Loucy (cell line): ENCODE measurements around the gene FOXF1.

Source experiments
- H2AFZ ChIP-seq: fragments of 200-600 bp; sonication (generic); 2 replicates; pipeline ENCODE4 v1.6.0; 2016; ENCODE audit warnings: antibody characterized with exemption, mild to moderate bottlenecking, low read length, moderate library complexity
- H3F3A ChIP-seq: fragments of 200-600 bp; 2 replicates; pipeline ENCODE4 v1.6.0; 2016; ENCODE audit warnings: antibody characterized with exemption, low read depth, mild to moderate bottlenecking
- H3K27me3 ChIP-seq: fragments of 200-600 bp; sonication (generic); 2 replicates; pipeline ENCODE4 v1.6.1; 2014; ENCODE audit warnings: low read length, mild to moderate bottlenecking; ENCODE audit not compliant: insufficient read depth, poor library complexity, severe bottlenecking
- H3K36me3 ChIP-seq: fragments of 200-600 bp; sonication (generic); 2 replicates; pipeline ENCODE4 v1.6.1; 2016; ENCODE audit warnings: low read length; ENCODE audit not compliant: insufficient read depth
- H3K4me1 ChIP-seq: fragments of 200-600 bp; sonication (generic); 2 replicates; pipeline ENCODE4 v1.5.1; 2014; ENCODE audit warnings: low read length, mild to moderate bottlenecking; ENCODE audit not compliant: insufficient read depth, poor library complexity, severe bottlenecking
- H3K4me2 ChIP-seq: fragments of 200-600 bp; sonication (generic); 2 replicates; pipeline ENCODE4 v1.6.0; 2014; ENCODE audit warnings: antibody characterized with exemption, low read length, low read depth, mild to moderate bottlenecking; ENCODE audit not compliant: poor library complexity, severe bottlenecking
- H3K4me3 ChIP-seq: fragments of 200-600 bp; sonication (generic); 2 replicates; pipeline ENCODE4 v1.5.1; 2014; ENCODE audit warnings: low read length, mild to moderate bottlenecking, mixed read lengths; ENCODE audit not compliant: poor library complexity, severe bottlenecking
- H3K79me2 ChIP-seq: fragments of 200-600 bp; sonication (generic); 2 replicates; pipeline ENCODE4 v1.6.1; 2014; ENCODE audit warnings: low read length; ENCODE audit not compliant: insufficient read depth
- H3K9ac ChIP-seq: fragments of 200-600 bp; sonication (generic); 2 replicates; pipeline ENCODE4 v1.6.0; 2014; ENCODE audit warnings: mild to moderate bottlenecking, low read depth, low read length, moderate library complexity; ENCODE audit not compliant: poor library complexity, severe bottlenecking
- H3K9me2 ChIP-seq: fragments of 200-600 bp; sonication (generic); replicated peaks from 2 replicates; pipeline ENCODE4 v1.6.1; 2016; ENCODE audit warnings: low read depth, low read length, mixed read lengths
- H3K9me3 ChIP-seq: fragments of 200-600 bp; sonication (generic); 2 replicates; pipeline ENCODE4 v1.6.1; 2014; ENCODE audit warnings: mild to moderate bottlenecking, antibody characterized with exemption, low read length, low read depth; ENCODE audit not compliant: insufficient read depth
- H4K20me1 ChIP-seq: fragments of 200-600 bp; sonication (generic); 2 replicates; pipeline ENCODE4 v1.6.0; 2014; ENCODE audit warnings: antibody characterized with exemption, low read length, mild to moderate bottlenecking; ENCODE audit not compliant: insufficient read depth, poor library complexity, severe bottlenecking
- EZH2phosphoT487 ChIP-seq: fragments of 200-600 bp; IDR thresholded peaks from 2 replicates; pipeline ENCODE4 v1.6.1; 2018; ENCODE audit warnings: antibody characterized with exemption, mild to moderate bottlenecking, moderate library complexity, borderline replicate concordance
- TF ChIP-seq, protein P1 (sequence below): fragments of 200-600 bp; sonication (generic); conservative IDR thresholded peaks from 2 replicates; pipeline ENCODE4 v1.5.1; 2014; ENCODE audit warnings: mild to moderate bottlenecking, antibody characterized with exemption, low read length

The FOXF1 gene

DNA sequence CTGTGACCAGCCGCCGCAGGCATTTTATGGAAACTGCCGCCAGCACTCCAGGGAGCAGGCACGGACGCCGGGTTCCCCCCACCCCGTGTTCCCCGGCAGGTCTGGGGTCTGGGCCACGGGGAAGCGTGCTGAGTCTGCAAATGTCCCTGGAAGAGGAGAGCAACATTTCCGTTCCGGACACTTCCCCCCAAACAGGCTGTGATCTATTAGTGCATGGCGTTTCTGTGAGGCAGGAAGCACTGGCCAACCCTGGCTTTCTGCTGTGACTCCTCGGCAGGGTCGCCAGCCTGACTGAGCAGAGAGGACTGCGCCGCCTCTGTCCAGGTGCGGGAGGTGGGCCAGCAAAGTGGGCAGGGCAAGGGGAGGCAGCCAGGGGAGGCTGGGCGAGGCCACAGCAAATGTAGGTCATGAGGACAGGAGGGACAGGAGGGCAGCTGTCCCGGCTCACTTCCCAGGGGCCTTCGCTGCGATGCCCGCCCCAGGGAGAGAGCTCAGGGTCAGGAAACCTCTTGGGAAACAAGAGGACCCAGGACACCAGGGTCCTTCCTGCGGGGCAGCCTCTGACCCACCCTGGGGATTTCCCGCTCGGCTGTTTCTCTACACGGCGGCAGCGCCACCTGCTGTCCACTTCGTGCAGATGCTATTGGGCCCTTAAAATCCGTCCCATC lies 9.5 kb downstream of the FOXF1 start:
- no peaks in the 10 kb centered on the region for H3K9me3 ChIP-seq
- H4K20me1 ChIP-seq, result no peaks in the 10 kb centered on the region
- peak overlapping the region; percentile 40 for H3K4me2 ChIP-seq
- peak overlapping the region; percentile 9; the same call in 1 of the 2 replicates for H2AFZ ChIP-seq
- peak overlapping the region; percentile 19 for H3K4me3 ChIP-seq
- H3K27me3 ChIP-seq, result no peaks in the 10 kb centered on the region
- H3K9ac ChIP-seq, result no peak overlapping the region
- no peak for TF ChIP-seq EZH2phosphoT487
- TF ChIP-seq, protein P1, sequence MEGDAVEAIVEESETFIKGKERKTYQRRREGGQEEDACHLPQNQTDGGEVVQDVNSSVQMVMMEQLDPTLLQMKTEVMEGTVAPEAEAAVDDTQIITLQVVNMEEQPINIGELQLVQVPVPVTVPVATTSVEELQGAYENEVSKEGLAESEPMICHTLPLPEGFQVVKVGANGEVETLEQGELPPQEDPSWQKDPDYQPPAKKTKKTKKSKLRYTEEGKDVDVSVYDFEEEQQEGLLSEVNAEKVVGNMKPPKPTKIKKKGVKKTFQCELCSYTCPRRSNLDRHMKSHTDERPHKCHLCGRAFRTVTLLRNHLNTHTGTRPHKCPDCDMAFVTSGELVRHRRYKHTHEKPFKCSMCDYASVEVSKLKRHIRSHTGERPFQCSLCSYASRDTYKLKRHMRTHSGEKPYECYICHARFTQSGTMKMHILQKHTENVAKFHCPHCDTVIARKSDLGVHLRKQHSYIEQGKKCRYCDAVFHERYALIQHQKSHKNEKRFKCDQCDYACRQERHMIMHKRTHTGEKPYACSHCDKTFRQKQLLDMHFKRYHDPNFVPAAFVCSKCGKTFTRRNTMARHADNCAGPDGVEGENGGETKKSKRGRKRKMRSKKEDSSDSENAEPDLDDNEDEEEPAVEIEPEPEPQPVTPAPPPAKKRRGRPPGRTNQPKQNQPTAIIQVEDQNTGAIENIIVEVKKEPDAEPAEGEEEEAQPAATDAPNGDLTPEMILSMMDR, result peak; percentile 88
- H3K36me3 ChIP-seq, result no peaks in the 10 kb centered on the region
- H3K4me1 ChIP-seq, result no peaks in the 10 kb centered on the region
- no peaks in the 10 kb centered on the region for H3K79me2 ChIP-seq
- H3K9me2 ChIP-seq, result no peaks in the 10 kb centered on the region
- H3F3A ChIP-seq, result no peaks in the 10 kb centered on the region

DNA sequence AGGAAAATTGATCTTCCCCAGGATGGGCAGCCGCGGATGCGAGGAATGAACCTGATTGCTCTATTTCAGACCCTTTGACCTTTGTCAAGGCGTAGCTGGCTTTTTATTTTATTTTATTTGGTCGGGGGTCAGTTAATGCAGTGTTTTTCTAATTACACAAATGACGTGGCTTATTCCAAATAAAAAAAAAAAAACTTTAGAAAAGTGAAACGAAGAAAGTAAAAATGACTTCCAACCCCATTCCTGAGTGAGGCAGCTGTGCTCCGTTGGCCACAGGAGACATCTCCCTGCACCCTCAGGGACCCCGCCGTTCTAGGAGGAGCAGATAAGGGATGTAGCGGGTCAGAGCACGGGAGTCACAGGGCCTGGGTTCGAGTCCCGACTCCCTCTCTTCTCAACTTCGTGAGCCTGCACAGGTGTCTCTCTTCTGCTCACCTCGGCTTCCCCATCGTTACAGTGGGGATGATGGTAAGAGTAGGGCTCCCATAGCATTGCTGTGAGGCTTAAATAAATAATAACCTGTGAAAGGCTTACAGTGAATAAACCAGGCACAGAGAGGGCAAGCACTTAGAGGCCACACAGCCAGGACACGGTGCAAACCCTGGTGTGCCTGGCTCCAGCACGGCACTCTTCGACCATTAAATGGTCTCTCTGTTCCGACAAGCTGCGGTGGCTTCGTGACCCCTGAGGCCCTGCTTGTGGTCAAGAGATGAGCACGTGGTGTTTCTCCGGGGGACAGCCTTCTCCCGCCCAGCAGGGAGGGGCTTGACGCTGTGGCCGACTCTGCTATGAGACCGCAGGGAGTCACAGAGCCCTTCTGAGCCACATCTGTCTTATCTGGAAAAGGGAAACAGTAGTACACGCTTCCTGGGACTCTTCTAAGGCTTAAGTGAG lies 10.2 kb downstream of the FOXF1 start:
- Histone ChIP-seq H3K4me2 (peak overlapping the region; percentile 40), H3K36me3 (no peaks in the 10 kb centered on the region), H3K27me3 (no peaks in the 10 kb centered on the region), H3F3A (no peaks in the 10 kb centered on the region), H3K9ac (no peak overlapping the region), H2AFZ (no peak overlapping the region), H3K4me3 (peak overlapping the region; percentile 19), H3K9me2 (no peaks in the 10 kb centered on the region), H3K79me2 (no peaks in the 10 kb centered on the region), H3K4me1 (no peaks in the 10 kb centered on the region), H4K20me1 (no peaks in the 10 kb centered on the region), H3K9me3 (no peaks in the 10 kb centered on the region)
- no peak for TF ChIP-seq EZH2phosphoT487
- TF ChIP-seq, protein P1, result peak; percentile 38; the same call in 1 of the 2 replicates

DNA sequence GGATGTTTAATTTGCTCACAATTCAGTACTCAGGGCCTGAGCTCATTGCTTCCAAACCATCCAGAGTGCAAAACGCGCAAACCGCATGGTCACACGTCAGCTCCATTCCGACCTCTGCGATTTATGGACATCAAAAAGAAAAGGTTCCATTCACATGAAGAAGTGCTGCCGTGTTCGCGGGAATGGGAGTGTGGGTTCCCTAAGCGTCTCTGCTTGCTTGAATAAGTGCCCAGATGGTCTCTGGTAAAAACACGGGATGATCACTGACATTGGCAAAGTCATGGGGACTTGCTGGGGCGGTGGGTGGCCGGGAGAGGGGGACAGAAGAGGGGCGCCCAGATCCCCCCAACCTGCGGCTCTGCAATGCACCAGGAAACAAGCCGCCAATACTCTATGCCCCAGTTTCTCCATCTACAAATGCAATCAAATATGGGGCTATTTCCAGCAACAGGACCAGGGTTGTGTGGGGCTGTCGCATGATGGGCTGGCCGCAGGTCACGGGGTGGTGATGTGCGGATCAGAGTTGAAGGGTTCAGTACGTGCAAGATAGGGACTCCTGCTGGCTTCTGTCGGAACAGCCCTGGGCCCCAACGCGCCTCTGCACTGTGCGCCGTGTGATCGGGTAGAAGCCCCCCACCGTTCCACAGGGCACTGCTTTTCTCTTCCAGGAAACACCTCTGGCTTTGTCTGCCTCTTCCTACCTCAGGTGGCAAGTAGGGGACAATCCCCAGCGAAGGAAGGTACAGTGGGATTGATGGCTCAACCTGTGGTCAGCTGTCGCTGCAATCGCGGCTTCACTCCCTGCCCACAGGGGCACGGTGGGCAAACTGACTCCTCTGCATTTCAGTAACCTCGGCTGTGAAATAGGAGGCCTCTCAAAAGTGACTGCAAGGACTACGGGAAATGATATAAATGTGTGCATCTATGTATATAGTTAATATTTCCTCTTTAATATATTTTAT lies 11.2 kb downstream of the FOXF1 start:
- H3F3A ChIP-seq, result no peaks in the 10 kb centered on the region

More for the DNA sequence above, 11.2 kb downstream of the FOXF1 start:
- Histone ChIP-seq H3K9me3 (no peaks in the 10 kb centered on the region), H4K20me1 (no peaks in the 10 kb centered on the region), H3K4me2 (no peak overlapping the region), H3K4me3 (no peak overlapping the region), H2AFZ (no peak overlapping the region), H3K9ac (no peak overlapping the region), H3K36me3 (no peaks in the 10 kb centered on the region), H3K79me2 (no peaks in the 10 kb centered on the region), H3K9me2 (no peaks in the 10 kb centered on the region), H3K4me1 (no peaks in the 10 kb centered on the region), H3K27me3 (no peaks in the 10 kb centered on the region)
- TF ChIP-seq EZH2phosphoT487, result no peak
- TF ChIP-seq, protein P1, result no peak
